Caco-2 (cell line): ENCODE measurements around the gene SPTBN1. TPM values are rescaled to one million over a fixed set of nuclear protein-coding genes. Genes with fewer than 3 reads are reported as not detected.

Source experiments
- BruUV-seq: library from RNA; stranded (reverse); fragments of 400-500 nt; replicated peaks from 2 replicates; lab custom pipeline; 2021; lab: Mats Ljungman, UMichigan
- CTCF ChIA-PET: fragments of 300-600 bp; sonication (Branson Sonifier 250); formaldehyde crosslinking; loops from one replicate; lab custom pipeline; 2022; ENCODE audit warnings: antibody characterized with exemption; lab: Charles Lee
- POLR2A ChIA-PET: fragments of 300-600 bp; sonication (Branson Sonifier 250); formaldehyde crosslinking; loops from one replicate; lab custom pipeline; 2022; ENCODE audit warnings: antibody characterized with exemption; lab: Charles Lee
- DNase-seq, 2 experiments: peaks; one replicate each; pipeline versions ENCODE4 v3.0.0 to v3.0.0-alpha.2; 2020 to 2022
- H3K27me3 ChIP-seq: replicated peaks from 2 replicates; pipeline ENCODE4 v1.6.0; 2011; ENCODE audit warnings: low read length; ENCODE audit not compliant: control insufficient read depth, insufficient read depth
- H3K36me3 ChIP-seq: 2 replicates; pipeline ENCODE4 v1.5.1; 2011; ENCODE audit warnings: low read length; ENCODE audit not compliant: control insufficient read depth, insufficient read depth
- H3K4me1 ChIP-seq: fragments of 250-450 bp; sonication (Bioruptor Pico); 2 replicates; pipeline ENCODE4 v1.5.1; 2020; ENCODE audit warnings: mild to moderate bottlenecking
- H3K4me3 ChIP-seq: 2 replicates; pipeline ENCODE4 v1.5.1; 2011; ENCODE audit warnings: low read depth, mild to moderate bottlenecking, control low read depth, low read length
- H3K9me3 ChIP-seq: fragments of 250-450 bp; sonication (Bioruptor Pico); 2 replicates; pipeline ENCODE4 v1.5.1; 2020; ENCODE audit warnings: mild to moderate bottlenecking, moderate library complexity
- H3K27ac Mint-ChIP-seq: one replicate; pipeline ENCODE4 v1.8.0; 2022; ENCODE audit warnings: mixed read lengths; ENCODE audit not compliant: unreplicated experiment
- H3K27me3 Mint-ChIP-seq: one replicate; pipeline ENCODE4 v1.8.0; 2022; ENCODE audit warnings: mixed read lengths; ENCODE audit not compliant: insufficient read depth, unreplicated experiment
- H3K36me3 Mint-ChIP-seq: one replicate; pipeline ENCODE4 v1.8.0; 2022; ENCODE audit warnings: mild to moderate bottlenecking, mixed read lengths; ENCODE audit not compliant: insufficient read depth, unreplicated experiment
- H3K4me1 Mint-ChIP-seq: one replicate; pipeline ENCODE4 v1.8.0; 2022; ENCODE audit warnings: low read depth, mixed read lengths; ENCODE audit not compliant: unreplicated experiment
- H3K4me3 Mint-ChIP-seq: one replicate; pipeline ENCODE4 v1.8.0; 2022; ENCODE audit warnings: mild to moderate bottlenecking, moderate library complexity, mixed read lengths; ENCODE audit not compliant: unreplicated experiment
- H3K9me3 Mint-ChIP-seq: one replicate; pipeline ENCODE4 v1.8.0; 2022; ENCODE audit warnings: mixed read lengths; ENCODE audit not compliant: unreplicated experiment
- CTCF ChIP-seq, 2 experiments: fragments of 200-600 bp in 1 of 2; IDR thresholded peaks; 1 replicate in 1 of 2; 2 replicates in 1 of 2; pipeline versions ENCODE4 v1.5.1 to v1.8.0; 2011 to 2022; ENCODE audit warnings: antibody characterized with exemption in 1 of 2, control low read depth in 1 of 2, inconsistent platforms in 1 of 2, low read depth in 1 of 2, low read length in 1 of 2, mild to moderate bottlenecking in 1 of 2, moderate library complexity in 1 of 2; ENCODE audit not compliant: insufficient read depth in 1 of 2, severe bottlenecking in 1 of 2, unreplicated experiment in 1 of 2
- intact Hi-C: fragments of 100-400 bp; cut with micrococcal nuclease; formaldehyde crosslinking; loops from one replicate; pipeline ENCODE4 v1.10.0; 2022; ENCODE audit not compliant: unreplicated experiment
- total RNA-seq: library from RNA; stranded (reverse); gene quantifications from 2 replicates; pipeline ENCODE4 v1.2.3, GENCODE V29; 2022

SPTBN1 gene
- total RNA-seq, 1 experiment from 2014 or later, result 361 TPM

DNA sequence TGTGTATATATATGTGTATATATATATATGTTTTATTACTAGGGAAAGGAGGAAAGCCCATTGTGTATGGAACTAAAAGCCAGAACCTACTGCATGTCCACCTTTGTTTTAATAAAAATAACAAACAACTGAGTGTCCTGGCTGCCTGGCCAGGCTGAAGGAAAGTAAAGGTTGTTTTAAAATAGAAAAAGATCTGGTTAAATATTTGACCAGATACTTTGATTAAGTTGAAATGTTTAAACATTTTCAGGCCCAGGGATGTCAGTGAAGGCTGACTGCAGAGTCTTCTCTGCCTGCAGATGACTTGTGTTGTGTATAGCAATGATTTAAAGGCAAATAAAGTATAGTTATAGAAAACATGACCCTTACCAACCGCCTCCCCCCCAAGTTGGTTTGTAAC lies 22.8 kb downstream of the SPTBN1 start:
- no peaks in the 10 kb centered on the region for H3K9me3 ChIP-seq
- H3K36me3 ChIP-seq, result no peaks in the 10 kb centered on the region
- H3K27me3 ChIP-seq, result no peaks in the 10 kb centered on the region
- Mint-ChIP-seq H3K27me3 (no peaks in the 10 kb centered on the region), H3K4me3 (no peak overlapping the region), H3K27ac (no peak overlapping the region), H3K4me1 (no peaks in the 10 kb centered on the region), H3K9me3 (no peaks in the 10 kb centered on the region), H3K36me3 (peaks cover 33% of the 10 kb centered on the region)
- no peak for DNase-seq
- H3K4me3 ChIP-seq, result no peak overlapping the region
- BruUV-seq, result no TSS peak
- POLR2A ChIA-PET, result no interaction called here
- CTCF ChIA-PET, result no interaction called here
- no peak for TF ChIP-seq CTCF (IDR thresholded peaks at IDR 0.05; ENCODE audit: insufficient read depth in 1 of 2, low read depth in 1 of 2, low read length in 1 of 2, severe bottlenecking in 1 of 2, unreplicated experiment in 1 of 2)
- intact Hi-C loops, result no loop called here
- no peaks in the 10 kb centered on the region for H3K4me1 ChIP-seq

DNA sequence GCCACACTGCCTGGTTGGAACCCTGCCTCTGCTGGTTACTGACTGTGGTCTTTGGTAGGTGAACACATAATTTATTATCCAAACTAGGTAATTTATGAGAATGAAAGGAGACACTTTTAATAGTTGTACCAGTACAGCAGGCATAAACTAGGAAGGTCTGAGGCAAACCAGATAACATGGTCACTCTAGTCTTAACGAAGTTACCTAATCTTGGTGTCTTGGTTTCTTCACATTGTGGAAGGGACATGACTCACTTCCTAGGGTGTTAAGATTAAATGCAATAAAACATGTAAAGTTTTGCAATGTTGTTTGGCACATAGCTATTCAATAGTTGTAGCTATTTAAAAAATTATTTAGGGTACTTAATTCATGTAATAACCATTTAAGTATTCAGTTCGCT lies 23.3 kb downstream of the SPTBN1 start:
- no peak for TF ChIP-seq CTCF (IDR thresholded peaks at IDR 0.05; ENCODE audit: insufficient read depth in 1 of 2, low read depth in 1 of 2, low read length in 1 of 2, severe bottlenecking in 1 of 2, unreplicated experiment in 1 of 2)
- H3K4me3 Mint-ChIP-seq, result no peak overlapping the region
- peaks cover under 1% of the 10 kb centered on the region; the same call in 1 of the 2 replicates for H3K9me3 ChIP-seq
- intact Hi-C loops, result no loop called here
- CTCF ChIA-PET, result interaction anchor here (0.7 kb wide), 1 partner anchor 472 kb away, joined by 3 read pairs; no protein-coding TSS in a partner anchor
- BruUV-seq, result no TSS peak
- H3K36me3 ChIP-seq, result no peaks in the 10 kb centered on the region
- POLR2A ChIA-PET, result no interaction called here
- no peak overlapping the region for H3K4me3 ChIP-seq
- DNase-seq, result no peak
- H3K4me1 Mint-ChIP-seq, result no peaks in the 10 kb centered on the region
- H3K27me3 ChIP-seq, result no peaks in the 10 kb centered on the region
- no peaks in the 10 kb centered on the region for H3K27me3 Mint-ChIP-seq
- no peaks in the 10 kb centered on the region for H3K4me1 ChIP-seq
- H3K36me3 Mint-ChIP-seq, result peaks cover 32% of the 10 kb centered on the region
- H3K9me3 Mint-ChIP-seq, result peaks cover 3% of the 10 kb centered on the region
- H3K27ac Mint-ChIP-seq, result no peak overlapping the region

- ChIA-PET POLR2A (no interaction called here), CTCF (no interaction called here)
- intact Hi-C loops, result no loop called here
- Mint-ChIP-seq H3K27ac (no peak overlapping the region), H3K9me3 (peaks cover 9% of the 10 kb centered on the region), H3K27me3 (no peaks in the 10 kb centered on the region), H3K36me3 (peaks cover 38% of the 10 kb centered on the region), H3K4me3 (no peak overlapping the region), H3K4me1 (no peaks in the 10 kb centered on the region)
- H3K27me3 ChIP-seq, result no peaks in the 10 kb centered on the region
- H3K9me3 ChIP-seq, result peaks cover 6% of the 10 kb centered on the region; the same call in 1 of the 2 replicates
- BruUV-seq, result no TSS peak
- DNase-seq, result no peak
- H3K4me1 ChIP-seq, result no peaks in the 10 kb centered on the region
- H3K4me3 ChIP-seq, result no peak overlapping the region
- H3K36me3 ChIP-seq, result no peaks in the 10 kb centered on the region
- no peak for TF ChIP-seq CTCF (IDR thresholded peaks at IDR 0.05; ENCODE audit: insufficient read depth in 1 of 2, low read depth in 1 of 2, low read length in 1 of 2, severe bottlenecking in 1 of 2, unreplicated experiment in 1 of 2)
Observed at GRCh38 chr2:54480025-54480424, 23.9 kb downstream of the SPTBN1 start.
